GM21381 (cell line): ENCODE data around the gene PRELP.

Experiments used
- ATAC-seq: cut with Tn5 transposase; IDR thresholded peaks from one replicate; pipeline ENCODE4 v1.9.1; 2021; ENCODE audit warnings: mild to moderate bottlenecking, moderate library complexity; ENCODE audit not compliant: unreplicated experiment

The PRELP gene

GRCh38 chr1:203476216-203476814, 709 bp downstream of the PRELP start:
- ATAC-seq = no peak

GRCh38 chr1:203477748-203478147, 2.1 kb downstream of the PRELP start:
- ATAC-seq = no peak

GRCh38 chr1:203478231-203478630, 2.6 kb downstream of the PRELP start:
- no peak for ATAC-seq

- no peak for ATAC-seq
These were observed 3.4 kb downstream of the PRELP start for GRCh38 chr1:203478986-203479385.

- ATAC-seq = no peak
These were observed 4.0 kb downstream of the PRELP start for GRCh38 chr1:203479646-203480045.

- ATAC-seq = no peak
These were observed 4.5 kb downstream of the PRELP start for GRCh38 chr1:203480084-203480483.

- no peak for ATAC-seq
These were observed 5.0 kb downstream of the PRELP start for GRCh38 chr1:203480525-203481084.

GRCh38 chr1:203481196-203481595, 5.6 kb downstream of the PRELP start:
- no peak for ATAC-seq

GRCh38 chr1:203486618-203487370, 11.2 kb downstream of the PRELP start:
- ATAC-seq = no peak

- no peak for ATAC-seq
These were observed 12.9 kb downstream of the PRELP start for GRCh38 chr1:203488539-203488938.

GRCh38 chr1:203490607-203491006, 15.0 kb downstream of the PRELP start:
- no peak for ATAC-seq

- ATAC-seq = no peak
These were observed 16.1 kb downstream of the PRELP start for GRCh38 chr1:203491664-203492063.

GRCh38 chr1:203492082-203492747, 16.6 kb downstream of the PRELP start:
- ATAC-seq = no peak

GRCh38 chr1:203492748-203493130, 17.1 kb downstream of the PRELP start:
- ATAC-seq = no peak

- ATAC-seq = no peak
These were observed 18.3 kb downstream of the PRELP start, which contains the start of gene OPTC for GRCh38 chr1:203493901-203494300. TSS of gene OPTC (plus strand) at chr1:203494153. CDS start at chr1:203496006, 1,853 bp downstream.

GRCh38 chr1:203495845-203496244, 20.2 kb downstream of the PRELP start:
- no peak for ATAC-seq

- ATAC-seq = no peak
These were observed 21.7 kb downstream of the PRELP start for GRCh38 chr1:203497269-203497777.

- ATAC-seq = no peak
These were observed 24.2 kb downstream of the PRELP start for GRCh38 chr1:203499643-203500278.

- no peak for ATAC-seq
These were observed 24.7 kb downstream of the PRELP start for GRCh38 chr1:203500279-203500678.

- ATAC-seq = no peak
These were observed 28.2 kb downstream of the PRELP start for GRCh38 chr1:203503836-203504235.
